ENCODE data around the gene MINDY2.

- no peak for TF ChIP-seq CTCF (IDR thresholded peaks at IDR 0.05)
- TF ChIP-seq EZH2phosphoT487 (IDR thresholded peaks at IDR 0.05) = no peak
These were observed 35.0 kb upstream of the MINDY2 start for GRCh38 chr15:58736018-58736643.

Data from neural progenitor cell (in vitro differentiated cells).